Endothelial cell of umbilical vein (primary cell): ENCODE results near the gene XRN2. TPM values are rescaled to one million over a fixed set of nuclear protein-coding genes. Genes with fewer than 3 reads are reported as not detected.

Experiments
- BruUV-seq: library from RNA; stranded (reverse); fragments of 400-500 nt; replicated peaks from 2 replicates; lab custom pipeline; 2021; lab: Mats Ljungman, UMichigan
- CTCF ChIA-PET: fragments of 300-600, 350-600 bp; sonication (Branson Sonifier 250); formaldehyde crosslinking; loops from one replicate; lab custom pipeline; 2021; ENCODE audit warnings: antibody characterized with exemption, inconsistent platforms; lab: Charles Lee
- POLR2A ChIA-PET: fragments of 300-600, 350-600 bp; sonication (Branson Sonifier 250); formaldehyde crosslinking; loops from one replicate; lab custom pipeline; 2021; ENCODE audit warnings: antibody characterized with exemption, inconsistent platforms; lab: Charles Lee
- DNase-seq: peaks from one replicate; pipeline ENCODE4 v3.0.0-alpha.2; 2011; ENCODE audit warnings: low read depth, low spot score
- FAIRE-seq: peaks from 2 replicates; lab custom pipeline; 2011; peaks lifted over from hg19 to GRCh38; lab: Jason Lieb, UNC
- H2AFZ ChIP-seq: 2 replicates; pipeline ENCODE4 v1.6.0; 2012; ENCODE audit warnings: low read depth, low read length, control low read depth, inconsistent platforms
- H3K27ac ChIP-seq: 2 replicates; pipeline ENCODE4 v1.5.1; 2011; ENCODE audit warnings: low read depth, mild to moderate bottlenecking, control low read depth, low read length, moderate library complexity; ENCODE audit not compliant: insufficient read depth
- H3K27me3 ChIP-seq, 2 experiments: 2 replicates each; pipeline versions ENCODE4 v1.6.0 to v1.6.1; 2011; ENCODE audit warnings: low read length in 2 of 2, mixed read lengths in 1 of 2; ENCODE audit not compliant: control insufficient read depth in 2 of 2, insufficient read depth in 2 of 2
- H3K36me3 ChIP-seq, 2 experiments: 2 replicates in 1 of 2; 3 replicates in 1 of 2; pipeline ENCODE4 v1.5.1; 2011; ENCODE audit warnings: low read length in 2 of 2, mild to moderate bottlenecking in 1 of 2, moderate library complexity in 1 of 2; ENCODE audit not compliant: control insufficient read depth in 2 of 2, insufficient read depth in 2 of 2; ENCODE audit errors: extremely low read depth in 1 of 2
- H3K4me1 ChIP-seq: 3 replicates; pipeline ENCODE4 v1.5.1; 2011; ENCODE audit warnings: mild to moderate bottlenecking, low read length; ENCODE audit not compliant: control insufficient read depth, insufficient read depth; ENCODE audit errors: extremely low read depth
- H3K4me2 ChIP-seq: 2 replicates; pipeline ENCODE4 v1.6.1; 2011; ENCODE audit warnings: low read length, control low read depth, mixed read lengths; ENCODE audit not compliant: insufficient read depth
- H3K4me3 ChIP-seq, 3 experiments: fragments of 200-600 bp in 1 of 3; sonication (generic), shearing (Covaris generic) in 1 of 3; replicated peaks in 1 of 3; 2 replicates each; pipeline ENCODE4 v1.5.1; 2011 to 2016; ENCODE audit warnings: control low read depth in 3 of 3, low read length in 3 of 3, mild to moderate bottlenecking in 2 of 3, inconsistent platforms in 1 of 3, low read depth in 1 of 3, moderate library complexity in 1 of 3; ENCODE audit not compliant: insufficient read depth in 1 of 3
- H3K79me2 ChIP-seq: 2 replicates; pipeline ENCODE4 v1.6.0; 2012; ENCODE audit warnings: low read length, inconsistent platforms; ENCODE audit not compliant: control insufficient read depth, insufficient read depth
- H3K9ac ChIP-seq: replicated peaks from 2 replicates; pipeline ENCODE3; 2011; ENCODE audit warnings: low read length, control low read depth; ENCODE audit not compliant: insufficient read depth; ENCODE audit errors: extremely low read depth
- H3K9me1 ChIP-seq: replicated peaks from 3 replicates; pipeline ENCODE4 v1.6.0; 2011; ENCODE audit warnings: mild to moderate bottlenecking, low read length; ENCODE audit not compliant: control insufficient read depth, insufficient read depth; ENCODE audit errors: extremely low read depth
- H3K9me3 ChIP-seq: replicated peaks from 2 replicates; pipeline ENCODE4 v1.5.1; 2012; ENCODE audit warnings: low read length, inconsistent platforms; ENCODE audit not compliant: control insufficient read depth, insufficient read depth
- H4K20me1 ChIP-seq: replicated peaks from 2 replicates; pipeline ENCODE3; 2011; ENCODE audit warnings: mild to moderate bottlenecking, low read length; ENCODE audit not compliant: control insufficient read depth, insufficient read depth; ENCODE audit errors: extremely low read depth
- CTCF ChIP-seq, 2 donors: IDR thresholded peaks; 1 replicate in 1 of 2; 2 replicates in 1 of 2; pipeline ENCODE4 v1.5.1; 2011; ENCODE audit warnings: low read length in 2 of 2, mild to moderate bottlenecking in 2 of 2, moderate library complexity in 2 of 2, control low read depth in 1 of 2, inconsistent platforms in 1 of 2, low read depth in 1 of 2; ENCODE audit not compliant: insufficient read depth in 1 of 2; ENCODE audit errors: extremely low read depth in 1 of 2
- EZH2 ChIP-seq: IDR thresholded peaks from 2 replicates; pipeline ENCODE4 v1.6.1; 2012; ENCODE audit warnings: borderline replicate concordance, low read depth, mild to moderate bottlenecking, moderate library complexity, low read length, inconsistent platforms; ENCODE audit not compliant: severe bottlenecking
- FOS ChIP-seq: IDR thresholded peaks from 2 replicates; pipeline ENCODE4 v1.6.1; 2011; ENCODE audit warnings: mild to moderate bottlenecking, low read length, moderate library complexity, borderline replicate concordance; ENCODE audit not compliant: insufficient read depth
- GATA2 ChIP-seq: IDR thresholded peaks from 2 replicates; pipeline ENCODE4 v1.7.0; 2011; ENCODE audit warnings: low read depth, mild to moderate bottlenecking, moderate library complexity, mixed read lengths, low read length; ENCODE audit not compliant: insufficient read length, insufficient read depth
- JUN ChIP-seq: IDR thresholded peaks from 2 replicates; pipeline ENCODE4 v1.6.1; 2011; ENCODE audit warnings: borderline replicate concordance, low read depth; ENCODE audit not compliant: insufficient read length, insufficient read depth
- MAX ChIP-seq: IDR thresholded peaks from 2 replicates; pipeline ENCODE4 v1.6.1; 2011; ENCODE audit not compliant: insufficient read depth, insufficient read length
- MYC ChIP-seq: IDR thresholded peaks from one replicate; pipeline ENCODE4 v1.6.1; 2011; ENCODE audit warnings: mild to moderate bottlenecking, low read depth, low read length
- POLR2A ChIP-seq: IDR thresholded peaks from 2 replicates; pipeline ENCODE4 v1.6.1; 2012; ENCODE audit warnings: low read depth, mild to moderate bottlenecking, control low read depth, low read length
- POLR2AphosphoS5 ChIP-seq: IDR thresholded peaks from 2 replicates; pipeline ENCODE4 v1.6.1; 2012; ENCODE audit warnings: low read depth, mild to moderate bottlenecking, control low read depth, low read length, moderate library complexity; ENCODE audit not compliant: insufficient read depth
- dilution Hi-C: fragments of 300-500 bp; cut with MboI; formaldehyde crosslinking; loops from one replicate; pipeline ENCODE4 v1.15.0; 2019; ENCODE audit warnings: low sequenced_read_pairs; ENCODE audit not compliant: extremely low pct_ligation_motif_present
- intact Hi-C: fragments of 100-400 bp; cut with micrococcal nuclease; formaldehyde crosslinking; loops from one replicate; pipeline ENCODE4 v1.10.0; 2022
- polyA plus RNA-seq, 4 experiments: library from polyadenylated mRNA; depleted of rRNA in 3 of 4; stranded (reverse) in 3 of 4; unstranded in 1 of 4; fragments of >200 nt; gene quantifications; 2 replicates each; pipeline versions ENCODE4 v1.2.1 to v1.2.3, GENCODE V29; 2011 to 2012; ENCODE audit warnings: missing spikeins in 1 of 4
- total RNA-seq: library from RNA; stranded (reverse); gene quantifications from 2 replicates; pipeline ENCODE4 v1.2.3, GENCODE V29; 2021

XRN2 gene
- total and polyA plus RNA-seq, 2 donors (not counting 3 experiments of a cell fraction or from before 2014, with no cell fraction given), result 32.3 to 66.6 TPM

- DNase-seq (no peak), FAIRE-seq (no peak)
- CTCF ChIA-PET, result interaction anchor here (1.5 kb wide), 1 partner anchor 11 kb away, joined by 3 read pairs; no protein-coding TSS in a partner anchor
Observed at GRCh38 chr20:21389368-21389767, 86.2 kb downstream of the XRN2 start.

More at GRCh38 chr20:21389368-21389767, 86.2 kb downstream of the XRN2 start:
- H3K27me3 ChIP-seq, result peaks cover 30 to 35% of the 10 kb centered on the region in 2 experiments
- dilution Hi-C loops (no loop called here), intact Hi-C loops (no loop called here)
- H4K20me1 ChIP-seq, result peaks cover 2% of the 10 kb centered on the region
- H3K4me2 ChIP-seq, result no peak overlapping the region
- no peaks in the 10 kb centered on the region for H3K9me3 ChIP-seq
- H3K4me1 ChIP-seq, result no peaks in the 10 kb centered on the region
- no peak for TF ChIP-seq EZH2
- TF ChIP-seq CTCF (IDR thresholded peaks at IDR 0.05; ENCODE audit: extremely low read depth in 1 of 2, insufficient read depth in 1 of 2, low read depth in 1 of 2, low read length in 2 of 2), result no peak
- TF ChIP-seq FOS, result no peak
- TF ChIP-seq POLR2A, result no peak
- TF ChIP-seq POLR2AphosphoS5, result no peak
- TF ChIP-seq GATA2, result no peak
- TF ChIP-seq JUN, result no peak
- no peak for TF ChIP-seq MYC
- no peak for TF ChIP-seq MAX
- no peak overlapping the region for H3K9ac ChIP-seq
- H3K4me3 ChIP-seq, result no peak overlapping the region
- no peaks in the 10 kb centered on the region for H3K79me2 ChIP-seq
- H3K27ac ChIP-seq, result no peak overlapping the region
- no peak overlapping the region for H2AFZ ChIP-seq
- H3K36me3 ChIP-seq, result peaks cover 2 to 9% of the 10 kb centered on the region in 2 experiments
- no TSS peak for BruUV-seq
- POLR2A ChIA-PET, result no interaction called here
- no peaks in the 10 kb centered on the region for H3K9me1 ChIP-seq
